ENCODE measurements around the gene SLC6A15.

Gene SLC6A15

GRCh38 chr12:84920331-84920730 lies 7.7 kb upstream of the SLC6A15 start:
- DNase-seq (ENCODE audit: low read depth in 1 of 2, low spot score in 1 of 2), result no peak
- H3K27ac ChIP-seq (replicated peaks), result no peak overlapping the region
- TF ChIP-seq REST (IDR thresholded peaks at IDR 0.05; ENCODE audit: insufficient replicate concordance, low read depth) (no peak), GABPA (IDR thresholded peaks at IDR 0.05; ENCODE audit: low read depth) (no peak), CTCF (IDR thresholded peaks at IDR 0.05; ENCODE audit: insufficient read depth, low read length) (no peak)
- no peaks in the 10 kb centered on the region for H3K27me3 ChIP-seq (ENCODE audit: insufficient read depth, poor library complexity, severe bottlenecking)
- no peak overlapping the region for H3K4me3 ChIP-seq (replicated peaks; ENCODE audit: insufficient read depth, low read length)

GRCh38 chr12:84919271-84919670 lies 6.7 kb upstream of the SLC6A15 start:
- no peak for DNase-seq (ENCODE audit: low read depth in 1 of 2, low spot score in 1 of 2)
- TF ChIP-seq POLR2AphosphoS5 (IDR thresholded peaks at IDR 0.05; ENCODE audit: low read depth) (no peak), REST (IDR thresholded peaks at IDR 0.05; ENCODE audit: insufficient replicate concordance, low read depth) (no peak), SPI1 (IDR thresholded peaks at IDR 0.05; ENCODE audit: borderline replicate concordance, low read depth) (no peak), CTCF (IDR thresholded peaks at IDR 0.05; ENCODE audit: insufficient read depth, low read length) (no peak), GABPA (IDR thresholded peaks at IDR 0.05; ENCODE audit: low read depth) (no peak)

GRCh38 chr12:84913129-84913515 lies 523 bp upstream of the SLC6A15 start:
- no peak overlapping the region for H3K27ac ChIP-seq (replicated peaks)
- DNase-seq (ENCODE audit: low read depth in 1 of 2, low spot score in 1 of 2), result no peak

More at GRCh38 chr12:84919271-84919670, 6.7 kb upstream of the SLC6A15 start:
- no peaks in the 10 kb centered on the region for H3K27me3 ChIP-seq (ENCODE audit: insufficient read depth, poor library complexity, severe bottlenecking)
- no peak overlapping the region for H3K4me3 ChIP-seq (replicated peaks; ENCODE audit: insufficient read depth, low read length)
- no peak overlapping the region for H3K27ac ChIP-seq (replicated peaks)

More at GRCh38 chr12:84913129-84913515, 523 bp upstream of the SLC6A15 start:
- Histone ChIP-seq H3K4me3 (replicated peaks; ENCODE audit: insufficient read depth, low read length) (no peak overlapping the region), H3K27me3 (ENCODE audit: insufficient read depth, poor library complexity, severe bottlenecking) (peaks cover 28% of the 10 kb centered on the region)
- TF ChIP-seq SPI1 (IDR thresholded peaks at IDR 0.05; ENCODE audit: borderline replicate concordance, low read depth) (no peak), CTCF (IDR thresholded peaks at IDR 0.05; ENCODE audit: insufficient read depth, low read length) (no peak), REST (IDR thresholded peaks at IDR 0.05; ENCODE audit: insufficient replicate concordance, low read depth) (no peak), GABPA (IDR thresholded peaks at IDR 0.05; ENCODE audit: low read depth) (no peak)
